Measurements from ENCODE around the gene MRC2.

MRC2 gene

DNA sequence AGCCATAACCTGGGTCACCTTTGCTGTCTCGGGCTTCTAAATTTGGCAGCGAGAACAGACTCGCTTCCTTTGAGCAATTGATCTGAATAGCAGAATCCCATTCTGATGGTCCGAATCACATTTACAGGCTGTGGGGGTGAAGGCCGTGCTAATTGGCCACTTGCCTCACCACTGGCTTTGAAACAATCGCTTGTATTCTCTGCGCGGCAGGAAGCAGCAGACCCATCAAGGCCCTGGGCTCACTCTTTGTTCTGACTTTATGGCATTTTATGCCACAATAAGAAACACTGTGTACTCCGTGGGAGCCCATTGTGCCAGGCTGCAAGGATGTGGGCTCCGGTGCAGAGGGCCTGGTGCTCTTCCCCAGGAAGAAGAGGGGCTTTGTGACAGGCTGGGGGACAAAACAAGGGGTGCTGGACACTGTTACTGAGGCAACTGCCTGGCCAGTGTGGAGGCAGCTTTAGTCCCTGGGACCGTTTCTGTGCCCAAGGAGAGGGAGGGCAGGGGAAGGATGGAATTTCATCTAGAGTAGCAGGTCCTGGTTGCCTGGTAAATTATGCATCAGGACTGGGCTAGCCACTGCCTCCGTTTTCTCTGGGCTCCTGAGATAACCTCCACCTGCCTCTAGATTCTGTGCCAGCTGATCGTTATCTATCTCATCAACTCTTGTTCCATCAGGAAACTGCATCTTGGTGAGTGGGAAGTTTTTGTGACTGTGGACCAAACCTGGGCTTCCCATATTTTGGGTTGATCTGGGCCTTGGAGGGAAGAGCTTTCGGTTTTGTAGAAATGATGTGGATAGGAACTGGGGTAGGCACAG is 78.5 kb downstream of the MRC2 start:
- POLR2A ChIA-PET = no interaction called here
- TF ChIP-seq SP1 (IDR thresholded peaks at IDR 0.05) = no peak
- no peak for TF ChIP-seq SUZ12 (IDR thresholded peaks at IDR 0.05)
- TF ChIP-seq, protein P1, sequence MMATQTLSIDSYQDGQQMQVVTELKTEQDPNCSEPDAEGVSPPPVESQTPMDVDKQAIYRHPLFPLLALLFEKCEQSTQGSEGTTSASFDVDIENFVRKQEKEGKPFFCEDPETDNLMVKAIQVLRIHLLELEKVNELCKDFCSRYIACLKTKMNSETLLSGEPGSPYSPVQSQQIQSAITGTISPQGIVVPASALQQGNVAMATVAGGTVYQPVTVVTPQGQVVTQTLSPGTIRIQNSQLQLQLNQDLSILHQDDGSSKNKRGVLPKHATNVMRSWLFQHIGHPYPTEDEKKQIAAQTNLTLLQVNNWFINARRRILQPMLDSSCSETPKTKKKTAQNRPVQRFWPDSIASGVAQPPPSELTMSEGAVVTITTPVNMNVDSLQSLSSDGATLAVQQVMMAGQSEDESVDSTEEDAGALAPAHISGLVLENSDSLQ (IDR thresholded peaks at IDR 0.05) = no peak
- no peak for TF ChIP-seq FOXM1 (IDR thresholded peaks at IDR 0.05; ENCODE audit: borderline replicate concordance)
- no peak for TF ChIP-seq FOXA1 (IDR thresholded peaks at IDR 0.05)
- no peak for TF ChIP-seq FOXK2 (IDR thresholded peaks at IDR 0.05)
- no peak for TF ChIP-seq BHLHE40 (IDR thresholded peaks at IDR 0.05; ENCODE audit: borderline replicate concordance)
- TF ChIP-seq TARDBP (IDR thresholded peaks at IDR 0.05) = no peak
- no peak for TF ChIP-seq CTBP1 (IDR thresholded peaks at IDR 0.05; ENCODE audit: borderline replicate concordance)
- no peak for TF ChIP-seq LEF1 (IDR thresholded peaks at IDR 0.05; ENCODE audit: borderline replicate concordance)
- TF ChIP-seq ARNT (IDR thresholded peaks at IDR 0.05) = no peak
- TF ChIP-seq ELF4 (IDR thresholded peaks at IDR 0.05) = no peak
- no peak for TF ChIP-seq L3MBTL2 (conservative IDR thresholded peaks at IDR 0.05)
- no peak for TF ChIP-seq HDGF (IDR thresholded peaks at IDR 0.05; ENCODE audit: borderline replicate concordance)
- no peak for TF ChIP-seq NFRKB (IDR thresholded peaks at IDR 0.05)
- TF ChIP-seq ZNF384 (IDR thresholded peaks at IDR 0.05) = no peak
- DNase-seq (ENCODE audit: extremely low spot score) = no peak
- CTCF ChIA-PET = no interaction called here

DNA sequence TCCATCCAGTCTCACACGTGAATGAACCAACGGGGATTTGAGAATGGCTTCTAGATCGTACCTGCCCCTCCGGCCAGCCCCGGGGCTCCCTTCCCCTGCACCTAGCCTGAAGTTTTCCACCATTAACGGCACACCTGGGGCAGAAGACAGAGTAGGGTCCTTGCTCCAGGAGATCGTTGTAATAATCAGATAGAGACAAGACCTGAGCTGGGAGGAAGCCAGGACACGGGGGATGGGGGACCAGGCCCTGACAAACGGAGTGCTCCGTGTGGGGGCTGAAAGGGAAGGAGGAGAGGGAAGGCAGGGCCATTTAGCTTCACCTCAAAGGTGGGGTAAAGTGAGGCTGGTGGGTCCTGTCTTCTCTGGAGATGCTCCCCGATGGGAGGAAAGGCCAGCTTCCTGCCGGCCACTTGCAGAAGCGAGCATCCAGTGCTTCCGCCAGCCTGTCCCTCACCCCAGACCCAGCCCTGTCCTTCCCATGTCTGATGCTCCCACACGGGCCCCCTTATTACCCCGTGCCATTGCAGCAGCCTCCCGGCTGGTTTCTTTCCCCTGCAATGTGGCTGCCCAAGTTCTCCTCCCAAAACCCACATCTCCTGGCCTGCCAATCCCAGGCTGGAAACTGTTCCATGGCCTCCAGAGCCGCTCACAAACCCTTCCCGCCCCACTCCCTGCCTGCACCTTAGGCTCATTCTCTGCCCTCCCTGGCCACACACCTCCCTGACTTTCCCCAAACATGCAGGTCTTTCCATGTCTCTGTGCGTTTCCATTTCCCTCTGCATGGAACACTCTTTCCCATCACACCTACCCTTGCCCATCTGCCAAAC is 79.3 kb downstream of the MRC2 start:
- TF ChIP-seq FOXA1 (IDR thresholded peaks at IDR 0.05) (no peak), TARDBP (IDR thresholded peaks at IDR 0.05) (no peak), CTBP1 (IDR thresholded peaks at IDR 0.05; ENCODE audit: borderline replicate concordance) (no peak), NFRKB (IDR thresholded peaks at IDR 0.05) (no peak)
- no peak for DNase-seq (ENCODE audit: extremely low spot score)
- ChIA-PET POLR2A (no interaction called here), CTCF (no interaction called here)

DNA sequence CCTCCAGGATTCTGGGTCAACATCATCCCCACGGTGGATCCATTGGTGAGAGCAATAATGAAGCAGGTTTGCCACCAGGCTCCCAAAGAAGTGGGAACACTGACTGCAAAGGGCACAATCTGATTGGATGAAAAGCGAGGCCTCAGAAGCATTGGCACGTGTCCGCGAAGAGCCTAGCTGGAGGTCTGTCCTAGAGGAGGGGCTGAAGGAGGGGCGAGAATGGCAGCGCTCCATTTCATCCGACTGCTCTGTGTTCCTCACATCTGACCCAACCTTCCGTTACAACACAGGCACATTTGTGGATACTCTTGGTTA is 79.9 kb downstream of the MRC2 start:
- ChIA-PET POLR2A (no interaction called here), CTCF (no interaction called here)
- no peak for TF ChIP-seq NFRKB (IDR thresholded peaks at IDR 0.05)
- no peak for DNase-seq (ENCODE audit: extremely low spot score)

DNA sequence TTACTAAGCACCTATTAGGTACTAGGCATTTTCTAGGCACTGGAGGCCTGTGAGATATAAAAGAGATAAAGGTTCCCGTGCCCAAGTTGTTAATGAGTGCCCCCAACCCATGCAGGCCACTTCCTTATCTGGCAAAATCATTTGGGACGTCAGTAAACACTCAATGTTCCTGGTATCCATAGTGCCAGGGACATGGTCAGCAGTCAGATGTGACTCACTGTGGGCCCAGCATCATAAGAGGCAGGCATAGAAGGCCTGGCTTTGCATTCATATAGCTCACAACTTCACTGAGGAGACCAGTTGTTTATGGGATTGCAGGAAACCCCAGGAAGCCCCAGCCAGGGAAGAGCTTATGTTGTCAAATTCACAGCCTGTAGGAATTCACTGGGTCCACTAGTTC is 81.1 kb downstream of the MRC2 start:
- no peak for DNase-seq (ENCODE audit: extremely low spot score)
- ChIA-PET CTCF (interaction anchor here (1.0 kb wide), 1 partner anchor 12 kb away, joined by 3 read pairs; no protein-coding TSS in a partner anchor), POLR2A (no interaction called here)
- no peak for TF ChIP-seq ARNT (IDR thresholded peaks at IDR 0.05)
- TF ChIP-seq CTBP1 (IDR thresholded peaks at IDR 0.05; ENCODE audit: borderline replicate concordance) = no peak
- no peak for TF ChIP-seq SUZ12 (IDR thresholded peaks at IDR 0.05)
- no peak for TF ChIP-seq ELF4 (IDR thresholded peaks at IDR 0.05)
- no peak for TF ChIP-seq LEF1 (IDR thresholded peaks at IDR 0.05; ENCODE audit: borderline replicate concordance)
- TF ChIP-seq FOXK2 (IDR thresholded peaks at IDR 0.05) = no peak

DNA sequence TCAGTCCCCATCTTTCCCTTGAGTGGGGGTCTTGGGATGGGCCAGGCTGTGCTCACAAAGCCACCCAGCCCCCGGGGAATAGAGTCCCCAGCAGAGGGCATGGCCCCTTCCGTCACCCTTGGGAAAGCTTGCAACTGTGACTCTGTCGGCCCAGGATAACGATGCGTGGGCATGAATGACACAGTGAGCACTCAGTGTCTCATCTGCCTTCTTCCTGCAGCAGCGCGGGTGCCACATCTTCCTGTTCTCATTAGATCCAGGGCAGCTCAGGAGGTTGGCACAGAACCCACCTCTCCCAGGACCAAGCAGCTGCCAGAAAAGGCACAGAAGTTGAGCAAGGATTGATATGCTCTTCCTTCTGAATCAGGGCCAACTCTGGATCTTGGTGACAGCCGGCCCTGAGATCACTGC is 84.7 kb downstream of the MRC2 start:
- DNase-seq (ENCODE audit: extremely low spot score) = no peak
- TF ChIP-seq L3MBTL2 (conservative IDR thresholded peaks at IDR 0.05) (no peak), FOXK2 (IDR thresholded peaks at IDR 0.05) (no peak), BHLHE40 (IDR thresholded peaks at IDR 0.05; ENCODE audit: borderline replicate concordance) (no peak), HDGF (IDR thresholded peaks at IDR 0.05; ENCODE audit: borderline replicate concordance) (no peak), TARDBP (IDR thresholded peaks at IDR 0.05) (no peak), SP1 (IDR thresholded peaks at IDR 0.05) (no peak), NFRKB (IDR thresholded peaks at IDR 0.05) (no peak), FOXM1 (IDR thresholded peaks at IDR 0.05; ENCODE audit: borderline replicate concordance) (no peak), ELF4 (IDR thresholded peaks at IDR 0.05) (no peak), ZNF384 (IDR thresholded peaks at IDR 0.05) (no peak), ARNT (IDR thresholded peaks at IDR 0.05) (no peak), LEF1 (IDR thresholded peaks at IDR 0.05; ENCODE audit: borderline replicate concordance) (no peak), FOXA1 (IDR thresholded peaks at IDR 0.05) (no peak), CTBP1 (IDR thresholded peaks at IDR 0.05; ENCODE audit: borderline replicate concordance) (no peak), SUZ12 (IDR thresholded peaks at IDR 0.05) (no peak)
- TF ChIP-seq, protein P1 (IDR thresholded peaks at IDR 0.05) = no peak
- ChIA-PET POLR2A (no interaction called here), CTCF (interaction anchor here (1.4 kb wide), 1 partner anchor 8 kb away, joined by 9 read pairs; no protein-coding TSS in a partner anchor)

DNA sequence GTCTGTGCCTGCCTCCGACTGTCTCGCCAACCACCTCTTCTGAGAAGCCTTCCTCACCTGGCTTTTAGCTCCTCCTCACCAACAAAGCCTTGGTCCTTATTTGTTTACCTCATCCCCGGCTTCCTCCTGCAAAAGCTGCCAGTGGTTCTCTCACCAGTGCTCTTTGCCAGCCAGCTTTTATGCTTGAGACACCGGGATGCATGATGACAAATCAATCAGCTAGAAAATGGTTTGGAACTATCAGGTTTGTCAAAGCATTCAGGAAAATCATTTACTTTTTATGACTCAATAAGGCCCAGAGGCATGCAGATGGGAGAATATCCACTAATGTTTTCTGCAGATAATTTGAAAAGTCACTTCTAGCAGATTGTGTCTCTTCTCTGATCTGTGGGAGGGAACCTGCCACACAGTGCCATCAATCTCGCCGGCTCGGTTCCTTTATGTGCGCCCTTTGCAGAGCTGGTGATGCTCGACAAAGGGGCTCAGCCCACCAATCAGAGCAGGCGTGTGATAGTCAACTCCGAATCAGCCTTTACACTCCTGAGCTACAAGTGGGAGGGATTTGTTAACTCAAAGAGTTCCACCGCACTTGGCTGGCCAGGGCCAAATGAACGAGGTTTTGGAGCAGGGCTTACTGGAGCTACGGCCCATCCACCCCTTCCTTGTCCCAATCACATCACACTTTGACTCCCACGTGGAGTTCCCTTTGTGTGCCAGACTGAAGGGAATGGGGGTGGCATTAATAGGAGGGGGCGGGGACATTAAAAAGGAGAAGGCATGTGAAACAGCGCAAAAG is 85.8 kb downstream of the MRC2 start:
- DNase-seq (ENCODE audit: extremely low spot score) = no peak
- CTCF ChIA-PET = no interaction called here
- POLR2A ChIA-PET = no interaction called here
- TF ChIP-seq L3MBTL2 (conservative IDR thresholded peaks at IDR 0.05) (no peak), SUZ12 (IDR thresholded peaks at IDR 0.05) (no peak), TARDBP (IDR thresholded peaks at IDR 0.05) (no peak)
- TF ChIP-seq, protein P1 (IDR thresholded peaks at IDR 0.05) = no peak

All from HEK293T (cell line).